ENCODE measurements around the gene OCIAD1.
A peak's percentile ranks its signal among the peaks of the same experiment; 100 is the strongest.
"Not testable (repeated sequence)": the region's sequence is repeated elsewhere in the genome, so short reads cannot be mapped to it uniquely, and the experiment has no call there.

OCIAD1 gene, protein sequence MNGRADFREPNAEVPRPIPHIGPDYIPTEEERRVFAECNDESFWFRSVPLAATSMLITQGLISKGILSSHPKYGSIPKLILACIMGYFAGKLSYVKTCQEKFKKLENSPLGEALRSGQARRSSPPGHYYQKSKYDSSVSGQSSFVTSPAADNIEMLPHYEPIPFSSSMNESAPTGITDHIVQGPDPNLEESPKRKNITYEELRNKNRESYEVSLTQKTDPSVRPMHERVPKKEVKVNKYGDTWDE

DNA sequence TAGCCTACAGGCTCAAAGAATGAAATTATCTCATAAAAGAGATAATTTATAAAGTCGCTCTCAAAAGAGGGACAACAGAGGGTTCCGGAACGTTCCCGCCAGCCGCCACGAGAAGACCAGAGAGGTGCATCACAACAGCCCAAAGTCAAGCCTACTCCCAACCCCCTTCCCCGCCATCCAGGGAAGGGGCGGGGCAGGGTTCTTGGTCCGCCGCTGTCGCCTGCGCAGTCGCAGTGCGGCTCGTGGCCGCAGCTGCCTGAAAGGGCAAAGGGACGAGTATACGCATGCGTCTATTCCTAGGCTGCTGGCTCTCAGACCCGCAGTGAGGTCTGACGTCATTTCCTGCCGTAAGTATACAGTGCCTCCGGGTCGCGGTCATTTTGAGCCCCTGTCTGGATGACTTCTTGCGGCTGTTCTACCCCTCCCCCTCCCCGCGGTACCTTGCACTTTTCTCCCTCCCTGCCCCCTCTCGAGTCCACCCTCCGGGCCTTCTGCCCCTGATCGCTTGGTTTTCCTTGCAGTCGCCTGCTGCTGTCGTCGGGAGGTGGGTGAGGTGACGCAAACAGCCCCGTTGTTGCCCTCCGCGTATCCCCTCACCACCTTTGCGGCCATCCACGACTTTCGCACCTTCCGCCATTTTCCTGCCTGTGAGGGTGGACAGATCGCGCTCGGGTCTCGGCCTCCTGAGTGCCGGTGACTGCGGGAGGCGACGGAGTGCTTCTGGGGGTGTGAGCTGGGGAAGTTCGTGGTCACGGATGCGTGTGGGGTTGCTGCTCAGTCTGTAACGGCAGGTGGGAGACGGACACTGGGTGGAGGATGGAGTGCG, at the start of gene OCIAD1:
OCIAD1 (plus strand) TSS at position 383 of the 826 bp plus-strand sequence. CDS start 1,537 bp downstream, outside the sequence.
- peak; percentile 98 for DNase-seq

DNA sequence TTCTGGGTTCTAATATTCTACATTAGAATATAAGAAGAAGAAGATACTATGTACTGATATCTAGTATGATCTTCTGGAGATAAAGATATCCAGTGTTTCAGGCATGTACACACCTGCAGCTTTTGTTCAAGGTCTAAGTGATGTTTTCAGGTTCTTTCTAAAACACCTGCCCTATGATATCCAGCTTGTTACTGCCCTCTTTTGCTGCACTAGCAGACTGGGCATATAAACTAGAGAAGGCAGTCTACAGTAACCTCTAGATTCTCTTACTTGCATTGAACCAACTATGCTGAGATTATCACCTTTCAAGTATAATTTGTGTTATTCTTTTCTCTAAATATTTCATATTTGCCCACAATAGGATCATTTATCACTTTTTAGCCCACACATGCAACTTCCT, 48.9 kb upstream of the OCIAD1 start:
- no peak for DNase-seq

DNA sequence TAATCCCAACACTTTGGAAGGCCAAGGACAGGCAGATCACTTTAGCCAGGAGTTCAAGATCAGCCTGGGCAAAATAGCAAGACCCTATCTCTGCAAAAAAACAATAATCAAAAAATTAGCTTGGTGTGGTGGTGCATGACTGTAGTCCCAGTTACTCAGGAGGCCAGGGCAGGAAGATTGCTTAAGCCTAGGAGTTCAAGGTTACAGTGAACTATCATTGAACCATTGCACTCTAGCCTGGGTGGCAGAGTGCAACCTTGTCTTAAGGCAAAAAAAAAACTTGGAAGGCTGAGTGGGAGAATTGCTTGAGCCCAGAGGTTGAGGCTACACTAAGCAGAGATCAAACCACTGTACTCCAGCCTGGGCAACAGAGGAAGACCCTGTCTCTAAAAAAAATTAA, 45.6 kb upstream of the OCIAD1 start:
- DNase-seq, result no peak

DNA sequence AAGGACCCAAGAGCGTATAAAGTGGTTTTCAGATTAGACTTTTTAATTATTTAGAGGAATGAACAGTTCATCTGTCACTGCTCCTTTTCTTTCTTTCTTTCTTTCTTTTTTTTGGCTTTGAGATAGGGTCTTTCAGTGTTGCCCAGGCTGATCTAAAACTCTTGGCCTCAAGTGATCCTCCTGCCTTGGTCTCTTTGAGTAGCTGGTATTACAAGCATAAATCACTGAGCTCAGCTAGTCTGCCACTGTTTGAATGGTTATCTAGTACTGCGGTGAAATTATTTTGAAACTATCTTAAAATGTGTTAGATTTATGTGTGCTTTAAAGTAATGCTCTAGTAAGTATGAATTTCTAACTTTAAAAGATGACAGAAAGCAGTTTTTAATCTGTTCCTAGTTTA, 44.3 kb upstream of the OCIAD1 start:
- DNase-seq, result no peak

DNA sequence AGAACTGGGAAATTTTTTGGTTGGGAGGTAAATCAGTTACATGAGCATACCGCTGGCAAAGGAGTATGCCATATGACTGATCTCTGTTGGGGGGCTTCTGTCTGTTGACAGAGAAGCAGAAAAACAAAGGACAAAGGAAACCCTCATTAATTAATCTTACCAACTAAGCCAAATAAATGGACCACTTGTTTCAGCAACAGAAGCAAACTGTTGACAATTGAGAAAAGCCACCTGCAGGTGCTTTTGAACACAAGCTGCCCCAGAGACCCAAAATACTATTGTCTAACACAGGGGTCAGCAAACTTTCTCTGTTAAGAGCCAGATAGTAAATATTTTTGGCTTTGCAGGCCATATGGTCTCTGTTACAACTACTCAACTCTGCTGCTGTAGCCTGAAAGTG, 43.8 kb upstream of the OCIAD1 start:
- DNase-seq, result no peak

DNA sequence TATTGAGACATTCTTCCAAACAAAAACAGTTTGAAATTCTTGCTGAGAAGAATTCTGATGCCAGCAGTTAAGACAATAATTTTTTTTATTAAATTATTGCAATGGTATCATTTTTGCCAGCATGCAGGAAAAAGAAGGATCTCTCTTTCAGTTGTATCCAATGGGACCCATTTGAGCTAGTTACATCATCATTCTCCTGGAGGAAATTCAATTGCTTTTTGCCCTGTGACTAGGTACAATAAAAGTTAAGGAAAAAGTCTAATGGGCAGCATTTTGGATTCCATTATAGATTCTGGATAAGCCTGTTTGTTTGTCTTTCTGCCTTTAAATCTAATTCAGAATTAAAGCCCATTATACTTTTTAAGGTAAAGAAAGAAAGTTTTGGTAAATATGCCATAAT, 40.3 kb upstream of the OCIAD1 start:
- DNase-seq, result no peak

DNA sequence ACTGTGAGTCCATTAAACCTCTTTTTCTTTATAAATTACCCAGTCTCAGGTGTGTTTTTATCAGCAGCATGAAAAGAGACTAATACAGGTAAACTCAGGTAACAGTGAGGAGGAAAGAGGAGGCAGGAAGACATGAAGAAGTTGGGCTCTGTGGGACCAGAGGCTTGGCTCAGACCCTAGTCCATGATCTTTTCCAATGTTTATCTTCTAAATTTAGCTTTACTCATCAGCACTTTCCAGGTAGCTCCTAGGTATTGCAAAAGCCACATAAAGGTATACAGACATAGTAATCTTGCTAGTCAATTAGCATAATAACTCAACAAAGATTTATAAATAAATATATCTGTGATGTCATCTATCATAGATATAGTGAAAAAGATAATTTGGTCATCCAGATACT, 39.6 kb upstream of the OCIAD1 start:
- DNase-seq, result no peak

DNA sequence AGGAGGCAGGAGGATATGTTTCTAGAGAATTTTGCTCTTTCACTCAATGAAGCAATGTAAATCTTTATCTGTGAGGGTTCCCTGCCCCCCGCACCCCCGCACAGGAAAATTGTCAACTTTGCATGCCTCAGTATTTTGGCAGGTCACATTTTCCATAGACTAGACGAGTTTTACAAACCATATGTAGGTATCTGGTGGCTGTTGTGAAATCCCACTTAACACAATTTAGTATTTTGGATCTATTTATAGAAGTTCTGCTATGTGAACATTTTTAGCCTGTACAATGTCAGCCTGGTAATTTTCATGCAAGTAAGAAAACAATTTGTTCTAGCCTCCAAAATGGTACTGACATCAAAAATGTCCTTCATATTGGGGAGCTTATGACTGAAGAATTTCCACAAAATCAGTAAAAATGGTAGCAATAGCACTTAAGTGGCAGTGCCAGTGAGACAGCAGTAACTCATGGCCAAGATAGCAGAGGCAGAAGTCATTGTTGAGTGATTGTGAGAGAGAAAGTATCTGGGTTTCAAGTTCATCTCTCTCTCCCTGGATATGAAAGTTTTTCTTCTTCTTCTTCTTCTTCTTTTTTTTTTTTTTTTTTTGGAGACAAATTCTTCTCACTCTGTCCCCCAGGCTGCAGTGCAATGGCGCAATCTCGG, 38.4 kb upstream of the OCIAD1 start:
- no peak for DNase-seq

DNA sequence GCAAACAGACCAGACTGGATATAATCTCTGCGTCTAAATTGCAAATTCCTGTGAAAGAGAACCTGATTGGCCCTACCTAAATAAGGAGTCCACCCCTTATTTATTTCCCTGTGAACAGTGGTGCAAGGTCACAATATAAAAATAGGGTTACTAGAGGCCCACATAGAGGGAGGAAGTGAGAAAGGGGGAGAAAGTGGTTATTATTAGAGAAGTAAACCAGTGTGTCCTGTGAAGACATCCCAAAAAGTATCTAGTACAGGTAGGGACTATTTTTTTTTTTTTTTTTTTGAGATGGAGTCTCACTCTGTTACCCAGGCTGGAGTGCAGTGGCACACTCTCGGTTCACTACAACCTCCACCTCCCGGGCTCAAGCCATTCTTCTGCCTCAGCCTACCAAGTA, 35.8 kb upstream of the OCIAD1 start:
- no peak for DNase-seq

DNA sequence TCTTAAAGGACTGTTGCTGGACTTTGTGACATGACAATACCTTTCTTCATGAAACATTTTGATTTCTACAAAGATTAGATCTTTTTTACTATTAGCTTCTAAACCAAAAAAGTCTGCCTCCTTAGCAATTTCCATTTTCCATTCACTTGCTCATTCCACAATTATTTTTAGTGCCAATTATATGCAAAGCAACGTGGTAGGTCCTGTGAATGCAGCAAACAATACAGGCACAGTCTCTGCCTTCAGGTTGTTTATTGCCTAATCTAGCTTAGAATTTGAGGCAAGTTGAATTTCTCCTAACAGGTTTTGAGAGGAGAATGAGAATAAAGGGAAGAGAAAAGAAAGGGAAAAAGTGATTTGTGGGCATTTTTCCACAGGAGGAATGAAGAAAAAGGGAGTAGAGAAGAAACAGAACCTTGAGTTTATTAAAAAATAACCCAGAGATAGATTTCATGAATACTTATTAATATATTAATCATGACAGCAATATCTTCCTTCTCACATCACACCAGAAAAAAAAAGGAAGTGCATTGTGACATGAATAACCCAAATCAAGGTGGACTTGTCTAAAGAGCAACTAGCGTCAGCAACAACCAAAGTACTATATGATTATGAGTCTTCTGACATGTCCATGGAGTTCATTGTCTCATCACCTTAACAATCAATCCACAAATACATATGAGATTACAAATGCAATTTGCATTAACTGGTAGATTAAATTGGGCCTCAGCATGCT, 34.5 kb upstream of the OCIAD1 start:
- DNase-seq, result no peak

DNA sequence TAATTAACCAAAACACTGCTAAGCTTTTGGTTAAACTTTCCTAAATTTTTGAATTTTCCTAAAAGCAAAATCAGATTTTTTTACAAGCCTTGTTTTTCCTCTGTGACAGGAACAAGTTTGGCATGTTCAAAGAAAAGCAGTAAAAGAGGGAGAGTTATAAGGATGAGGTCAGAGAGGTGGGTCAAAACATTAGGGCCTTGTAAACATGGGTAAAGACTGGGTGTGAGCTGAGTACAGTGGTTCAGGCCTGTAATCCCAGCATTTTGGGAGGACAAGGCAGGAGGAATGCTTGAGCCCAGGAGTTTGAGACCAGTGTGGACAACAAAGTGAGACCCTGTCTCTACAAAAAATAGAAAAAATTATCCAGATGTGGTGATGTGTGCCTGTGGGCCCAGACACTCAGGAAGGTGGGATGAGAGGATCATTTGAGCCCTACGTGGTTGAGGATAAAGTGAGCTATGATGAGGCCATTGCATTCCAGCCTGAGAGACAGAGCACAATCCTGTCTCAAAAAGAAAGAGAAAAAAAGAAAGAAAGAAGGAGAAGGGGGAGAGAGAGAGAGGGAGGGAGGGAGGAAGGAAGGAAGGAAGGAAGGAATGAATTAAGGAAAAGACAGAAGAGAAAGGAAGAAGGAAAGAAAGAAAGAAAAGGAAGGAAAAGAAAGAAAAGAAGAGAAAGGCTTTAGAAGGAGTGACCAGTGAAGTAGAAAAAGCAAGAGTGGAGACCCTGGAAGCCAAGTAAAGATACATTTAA, 33.8 kb upstream of the OCIAD1 start:
- no peak for DNase-seq

DNA sequence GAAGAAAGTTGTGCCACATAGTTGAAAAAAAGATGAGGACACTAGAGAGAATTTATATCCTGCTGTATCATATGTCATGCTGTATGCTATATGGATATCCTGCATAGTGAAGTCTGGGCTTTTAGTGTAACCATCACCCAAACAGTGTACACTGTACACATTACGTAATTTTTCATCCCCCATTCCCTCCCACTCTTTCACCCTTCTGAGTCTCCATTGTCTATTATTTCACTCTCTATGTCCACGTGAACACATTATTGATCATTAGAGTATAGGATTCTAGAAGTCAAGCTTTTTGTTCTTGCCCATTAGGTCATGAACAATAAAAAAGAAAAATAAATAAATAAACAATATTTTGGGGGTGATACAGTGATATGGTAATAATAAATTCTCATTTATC, 32.8 kb upstream of the OCIAD1 start:
- DNase-seq, result no peak

DNA sequence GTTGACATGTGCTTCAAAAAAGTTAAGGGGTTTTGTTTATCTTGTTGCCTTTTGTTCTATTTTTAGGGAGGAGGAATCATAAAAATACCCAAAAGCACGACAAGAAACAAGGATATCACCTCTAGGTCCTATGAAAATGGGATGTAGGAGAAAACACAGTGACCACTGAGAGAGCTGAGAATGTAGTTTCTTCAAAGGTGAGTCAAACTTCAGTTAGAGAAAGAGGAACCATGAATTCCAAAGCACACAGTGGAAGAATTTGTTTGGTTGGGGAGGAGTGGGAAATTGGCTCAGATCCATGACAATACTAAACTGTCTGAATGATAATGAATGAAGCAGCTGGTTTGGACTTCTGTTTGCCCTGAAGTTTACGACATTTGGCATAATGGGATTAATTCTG, 31.7 kb upstream of the OCIAD1 start:
- no peak for DNase-seq

DNA sequence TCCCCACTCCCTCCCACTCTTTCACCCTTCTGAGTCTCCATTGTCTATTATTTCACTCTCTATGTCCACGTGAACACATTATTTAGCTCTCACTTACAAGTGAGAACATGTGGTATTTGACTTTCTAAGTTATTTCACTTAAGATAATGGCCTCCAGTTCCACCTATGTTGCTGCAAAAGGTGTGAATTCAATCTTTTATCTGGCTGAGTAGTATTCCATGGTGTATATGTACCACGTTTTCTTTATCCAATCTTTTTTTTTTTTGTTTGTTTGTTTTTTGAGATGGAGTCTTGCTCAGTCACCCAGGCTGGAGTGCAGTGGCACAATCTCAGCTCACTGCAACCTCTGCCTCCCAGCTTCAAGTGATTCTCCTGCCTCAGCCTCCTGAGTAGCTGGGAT, 30.7 kb upstream of the OCIAD1 start:
- not testable (repeated sequence) for DNase-seq

DNA sequence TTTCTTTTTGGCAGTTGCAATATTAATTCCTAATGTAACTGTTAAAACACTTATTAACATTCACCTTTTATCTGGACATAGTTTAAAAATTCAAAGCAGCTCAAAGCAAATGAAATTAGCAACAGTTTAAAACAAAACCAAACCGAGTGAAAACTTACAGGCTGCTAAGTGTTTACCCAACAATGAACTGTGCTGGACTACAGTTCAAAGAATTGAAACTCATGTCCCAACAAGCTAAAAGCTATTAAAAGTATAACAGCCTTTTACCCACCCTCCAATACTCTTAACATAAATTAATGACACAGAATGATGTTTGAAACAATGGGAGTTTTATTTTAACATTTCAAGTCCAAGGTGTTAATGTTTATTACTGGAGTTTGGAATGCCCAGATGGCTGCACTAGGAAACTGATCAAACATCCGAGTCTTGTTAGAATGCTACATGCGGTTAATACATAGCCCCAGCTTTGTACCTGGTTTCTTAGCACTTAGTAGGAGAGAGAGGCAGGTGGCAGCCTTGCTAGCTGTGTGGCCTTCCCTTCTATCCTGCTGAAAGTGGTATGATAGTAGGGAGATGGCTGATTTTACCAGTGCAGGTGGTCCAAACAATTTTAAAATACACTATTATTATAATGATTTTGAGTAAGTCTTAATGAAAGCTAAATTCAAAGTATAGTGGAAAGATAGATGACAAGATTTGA, 29.7 kb upstream of the OCIAD1 start:
- DNase-seq, result no peak

DNA sequence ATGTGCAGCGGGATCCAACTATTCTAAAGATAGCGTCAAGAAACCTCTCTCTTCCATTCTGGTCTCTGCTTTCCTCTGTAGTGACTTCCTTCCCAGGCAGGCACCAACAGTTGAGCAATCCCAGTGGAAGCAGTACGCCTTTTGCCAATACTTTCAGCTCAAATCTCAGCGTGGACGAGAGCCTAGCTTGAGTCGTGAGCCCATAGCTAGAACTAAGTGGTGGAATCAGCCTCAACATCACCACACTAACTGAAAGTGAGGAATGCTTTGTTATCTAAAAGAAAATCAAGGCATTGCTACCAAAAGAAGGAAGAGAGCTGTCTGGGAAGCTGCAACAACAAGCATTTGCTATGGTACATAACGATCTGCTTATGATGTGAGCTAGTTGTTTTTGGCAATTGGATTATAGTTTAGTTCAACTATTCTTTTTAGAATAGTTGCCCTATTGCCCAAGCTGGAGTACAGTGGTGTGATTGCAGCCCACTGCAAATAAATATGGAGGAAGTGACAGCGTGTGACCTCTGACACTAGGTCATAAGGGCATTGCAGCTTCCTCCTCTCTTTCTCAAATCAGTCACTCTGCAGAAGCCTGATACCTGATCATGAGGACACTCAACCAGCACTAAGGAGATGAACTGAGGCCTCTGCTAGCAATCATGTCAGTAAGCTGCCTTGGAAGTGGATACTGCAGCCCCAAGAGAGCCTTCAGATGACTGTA, 26.1 kb upstream of the OCIAD1 start:
- DNase-seq, result no peak

DNA sequence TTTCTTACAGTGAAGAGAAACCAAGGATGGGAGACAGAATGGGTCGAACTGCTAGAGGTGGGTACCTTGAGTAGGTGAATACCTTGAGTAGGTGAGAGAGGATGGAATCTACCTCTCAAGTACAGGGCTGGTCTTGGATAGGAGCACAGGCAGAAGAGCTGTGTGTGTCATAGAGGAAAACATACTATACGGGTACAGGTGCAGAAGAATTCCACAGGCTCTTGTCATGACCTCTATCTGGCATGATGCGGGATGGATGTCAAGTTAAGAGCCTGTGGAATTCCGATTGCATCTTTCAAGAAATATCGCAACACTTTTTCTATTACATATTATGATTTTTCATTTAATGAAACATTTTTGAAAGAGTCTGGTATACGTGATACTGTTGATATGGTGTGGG, 18.0 kb upstream of the OCIAD1 start:
- DNase-seq, result no peak

DNA sequence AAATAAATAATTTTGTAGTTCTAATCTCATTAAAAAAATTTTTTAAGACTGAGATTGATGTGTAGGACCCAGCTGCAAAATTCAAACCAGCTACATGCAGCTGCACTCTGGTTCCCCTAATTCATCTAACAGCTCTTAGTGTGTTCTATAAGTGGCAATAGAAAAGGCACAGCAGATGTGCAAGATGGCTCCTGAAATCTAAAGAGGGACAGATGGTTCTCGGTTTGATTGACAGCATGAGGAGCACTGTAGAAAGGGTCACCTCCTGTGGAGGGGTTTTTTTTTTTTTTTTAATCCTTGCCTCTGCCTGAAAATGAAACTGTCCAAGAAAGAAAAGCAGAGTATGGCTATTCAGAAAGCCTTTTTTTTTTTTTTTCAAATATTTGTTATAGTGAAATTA, 16.9 kb upstream of the OCIAD1 start:
- no peak for DNase-seq

DNA sequence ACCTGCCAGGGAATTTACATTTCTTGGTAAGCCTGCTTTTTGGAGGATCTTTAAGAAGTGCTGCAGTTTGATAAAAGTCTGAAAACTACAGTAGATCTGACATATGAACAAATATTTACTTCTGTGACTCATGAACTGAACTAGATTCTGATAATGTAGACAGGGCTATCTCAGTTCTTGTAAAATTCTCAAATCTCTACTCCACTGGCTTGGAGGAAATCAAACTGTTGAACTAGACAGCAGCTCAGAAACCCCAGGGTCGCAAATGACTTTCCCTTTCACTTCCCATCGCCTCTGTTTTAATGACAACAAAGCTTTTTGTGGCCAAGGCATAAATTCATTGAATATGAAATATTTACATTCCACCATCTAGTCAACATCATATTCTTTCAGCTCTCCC, 15.4 kb upstream of the OCIAD1 start:
- no peak for DNase-seq

DNA sequence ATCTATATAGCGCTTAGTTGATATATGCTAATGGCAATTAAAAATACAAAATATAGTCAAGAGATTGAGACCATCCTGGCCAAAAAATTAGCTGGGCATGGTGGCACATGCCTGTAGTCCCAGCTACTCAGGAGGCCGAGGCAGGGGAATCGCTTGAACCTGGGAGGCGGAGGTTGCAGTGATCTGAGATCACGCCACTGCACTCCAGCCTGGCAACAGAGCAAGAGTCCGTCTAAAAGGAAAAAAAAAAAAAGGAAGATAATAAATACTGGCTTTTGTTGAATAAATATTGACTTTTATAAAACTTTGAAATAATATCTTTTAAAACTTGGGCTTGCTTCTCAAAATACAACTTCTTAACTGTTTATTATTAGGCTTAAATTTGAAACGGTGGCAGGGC, 14.6 kb upstream of the OCIAD1 start:
- DNase-seq, result not testable (repeated sequence)

DNA sequence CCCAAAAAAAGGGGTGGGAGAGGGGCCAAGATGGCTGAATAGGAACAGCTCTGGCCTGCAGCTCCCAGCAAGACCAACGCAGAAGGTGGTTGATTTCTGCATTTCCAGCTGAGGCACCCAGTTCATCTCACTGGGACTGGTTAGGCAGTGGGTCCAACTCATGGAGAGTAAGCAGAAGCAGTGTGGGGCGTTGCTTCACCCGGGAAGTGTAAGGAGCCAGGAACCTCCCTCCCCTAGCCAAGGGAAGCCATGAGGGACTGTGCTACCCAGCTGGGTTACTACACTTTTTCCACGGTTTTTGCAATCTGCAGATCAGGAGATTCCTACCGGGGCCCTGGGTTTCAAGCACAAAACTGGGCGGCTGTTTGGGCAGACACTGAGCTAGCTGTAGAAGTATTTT, 13.9 kb upstream of the OCIAD1 start:
- no peak for DNase-seq

All from NCI-H2081 treated with DMSO at 0.1 percent for 48 hours (cell line).